Nephron (organoid): Measurements from ENCODE around the gene PPFIA1.

Source experiments
- H3K27ac Mint-ChIP-seq, 3 experiments: 2 replicates each; pipeline ENCODE4 v1.8.0; 2020; ENCODE audit warnings: mixed read lengths in 3 of 3, mild to moderate bottlenecking in 2 of 3, moderate library complexity in 1 of 3
- H3K27me3 Mint-ChIP-seq: 2 replicates; pipeline ENCODE4 v1.8.0; 2021; ENCODE audit warnings: low read depth, mild to moderate bottlenecking, moderate library complexity, mixed read lengths
- H3K36me3 Mint-ChIP-seq: 2 replicates; pipeline ENCODE4 v1.8.0; 2020; ENCODE audit warnings: low read depth, mixed read lengths
- H3K4me1 Mint-ChIP-seq: 2 replicates; pipeline ENCODE4 v1.8.0; 2020; ENCODE audit warnings: mixed read lengths
- H3K4me3 Mint-ChIP-seq, 3 experiments: 2 replicates each; pipeline ENCODE4 v1.8.0; 2020; ENCODE audit warnings: mild to moderate bottlenecking in 3 of 3, mixed read lengths in 3 of 3, moderate library complexity in 2 of 3
- H3K9me3 Mint-ChIP-seq: 2 replicates; pipeline ENCODE4 v1.8.0; 2020; ENCODE audit warnings: mixed read lengths
- CTCF ChIP-seq, 3 experiments: fragments of 200-600 bp; sonication (generic); IDR thresholded peaks; one replicate each; pipeline ENCODE4 v1.5.0; 2021; ENCODE audit warnings: antibody characterized with exemption in 3 of 3; ENCODE audit not compliant: unreplicated experiment in 3 of 3

Gene PPFIA1

GRCh38 chr11:70378506-70379134 is 108.1 kb downstream of the PPFIA1 start:
- Mint-ChIP-seq H3K9me3 (no peaks in the 10 kb centered on the region), H3K27me3 (no peaks in the 10 kb centered on the region), H3K36me3 (peaks cover 46% of the 10 kb centered on the region), H3K27ac (peak overlapping the region in 1 of 3 experiments; percentile 82), H3K4me1 (peaks cover 13% of the 10 kb centered on the region), H3K4me3 (no peak overlapping the region)
- TF ChIP-seq CTCF (IDR thresholded peaks at IDR 0.05; ENCODE audit: unreplicated experiment in 3 of 3), result no peak

GRCh38 chr11:70381350-70381749 is 110.9 kb downstream of the PPFIA1 start:
- Mint-ChIP-seq H3K27ac (peak overlapping the region in 2 of 3 experiments; percentile 41 to 86), H3K4me3 (no peak overlapping the region), H3K9me3 (no peaks in the 10 kb centered on the region), H3K36me3 (peaks cover 57% of the 10 kb centered on the region), H3K4me1 (peaks cover 13% of the 10 kb centered on the region), H3K27me3 (no peaks in the 10 kb centered on the region)
- TF ChIP-seq CTCF (IDR thresholded peaks at IDR 0.05; ENCODE audit: unreplicated experiment in 3 of 3), result no peak

- H3K27ac Mint-ChIP-seq, result peak overlapping the region; percentile 14 to 86 (median 59)
- no peak for TF ChIP-seq CTCF (IDR thresholded peaks at IDR 0.05; ENCODE audit: unreplicated experiment in 3 of 3)
- no peaks in the 10 kb centered on the region for H3K9me3 Mint-ChIP-seq
- H3K4me1 Mint-ChIP-seq, result peaks cover 13% of the 10 kb centered on the region
- H3K4me3 Mint-ChIP-seq, result no peak overlapping the region
- H3K36me3 Mint-ChIP-seq, result peaks cover 56% of the 10 kb centered on the region
- H3K27me3 Mint-ChIP-seq, result no peaks in the 10 kb centered on the region
Measured at GRCh38 chr11:70381872-70382861, 111.7 kb downstream of the PPFIA1 start.

- H3K27me3 Mint-ChIP-seq, result no peaks in the 10 kb centered on the region
- H3K4me1 Mint-ChIP-seq, result peaks cover 13% of the 10 kb centered on the region
- H3K36me3 Mint-ChIP-seq, result peaks cover 50% of the 10 kb centered on the region
- no peak overlapping the region for H3K4me3 Mint-ChIP-seq
- no peak for TF ChIP-seq CTCF (IDR thresholded peaks at IDR 0.05; ENCODE audit: unreplicated experiment in 3 of 3)
- H3K27ac Mint-ChIP-seq, result no peak overlapping the region
- no peaks in the 10 kb centered on the region for H3K9me3 Mint-ChIP-seq
Measured at GRCh38 chr11:70383664-70384565, 113.4 kb downstream of the PPFIA1 start.

GRCh38 chr11:70384566-70385152 is 114.2 kb downstream of the PPFIA1 start:
- H3K36me3 Mint-ChIP-seq, result peaks cover 53% of the 10 kb centered on the region

More at GRCh38 chr11:70384566-70385152, 114.2 kb downstream of the PPFIA1 start:
- H3K9me3 Mint-ChIP-seq, result no peaks in the 10 kb centered on the region
- peaks cover 13% of the 10 kb centered on the region for H3K4me1 Mint-ChIP-seq
- H3K27me3 Mint-ChIP-seq, result no peaks in the 10 kb centered on the region
- no peak overlapping the region for H3K27ac Mint-ChIP-seq
- TF ChIP-seq CTCF (IDR thresholded peaks at IDR 0.05; ENCODE audit: unreplicated experiment in 3 of 3), result no peak
- no peak overlapping the region for H3K4me3 Mint-ChIP-seq
